IMR-90 (cell line): ENCODE data around the gene NCAPD3. TPM values are rescaled to one million over a fixed set of nuclear protein-coding genes. Genes with fewer than 3 reads are reported as not detected.

ENCODE experiments used
- ATAC-seq: fragments of 200-7000 bp; cut with Tn5 transposase; 2 replicates; pipeline ENCODE4 v1.9.1; 2020; ENCODE audit warnings: low read depth, mild to moderate bottlenecking, moderate library complexity
- BruUV-seq: library from RNA; stranded (reverse); fragments of 400-500 nt; replicated peaks from 2 replicates; lab custom pipeline; 2021; lab: Mats Ljungman, UMichigan
- CTCF ChIA-PET: fragments of 300-600 bp; formaldehyde crosslinking; extraction: SDS; loops from one replicate; lab custom pipeline; 2021; ENCODE audit warnings: antibody characterized with exemption; lab: Yijun Ruan, JAX
- POLR2A ChIA-PET: fragments of 300-600 bp; sonication (Branson Sonifier 250); formaldehyde crosslinking; loops from one replicate; lab custom pipeline; 2022; ENCODE audit warnings: antibody characterized with exemption; ENCODE audit not compliant: unreplicated experiment; lab: Charles Lee
- DNase-seq: peaks from one replicate; pipeline ENCODE4 v3.0.0; 2013
- H2AFZ ChIP-seq: replicated peaks from 2 replicates; pipeline ENCODE3; 2013; ENCODE audit warnings: low read length, mild to moderate bottlenecking; ENCODE audit not compliant: poor library complexity
- H2AK5ac ChIP-seq: 2 replicates; pipeline ENCODE4 v1.6.1; 2013; ENCODE audit warnings: low read depth, low read length, inconsistent platforms
- H2AK9ac ChIP-seq: replicated peaks from 2 replicates; pipeline ENCODE3; 2013; ENCODE audit warnings: mild to moderate bottlenecking, low read depth, low read length, moderate library complexity; ENCODE audit not compliant: poor library complexity
- H2BK120ac ChIP-seq: 2 replicates; pipeline ENCODE4 v1.6.1; 2013; ENCODE audit warnings: low read depth, low read length, inconsistent platforms
- H2BK15ac ChIP-seq: 3 replicates; pipeline ENCODE4 v1.6.1; 2013; ENCODE audit warnings: low read depth, low read length, inconsistent platforms
- H2BK20ac ChIP-seq: 2 replicates; pipeline ENCODE4 v1.6.1; 2013; ENCODE audit warnings: low read depth, mild to moderate bottlenecking, inconsistent platforms, low read length, moderate library complexity
- H2BK5ac ChIP-seq: 2 replicates; pipeline ENCODE4 v1.6.1; 2013; ENCODE audit warnings: mild to moderate bottlenecking, low read depth, low read length, inconsistent platforms; ENCODE audit not compliant: poor library complexity, severe bottlenecking
- H3K14ac ChIP-seq: replicated peaks from 2 replicates; pipeline ENCODE4 v1.6.1; 2013; ENCODE audit warnings: low read depth, low read length, inconsistent platforms
- H3K18ac ChIP-seq: 2 replicates; pipeline ENCODE4 v1.6.1; 2013; ENCODE audit warnings: low read depth, low read length, control low read depth
- H3K23ac ChIP-seq: 2 replicates; pipeline ENCODE4 v1.6.1; 2013; ENCODE audit warnings: low read depth, low read length, inconsistent platforms
- H3K27ac ChIP-seq: 2 replicates; pipeline ENCODE4 v1.5.1; 2013; ENCODE audit warnings: mild to moderate bottlenecking, control low read depth, low read length; ENCODE audit not compliant: insufficient read depth
- H3K27me3 ChIP-seq: 2 replicates; pipeline ENCODE4 v1.6.1; 2013; ENCODE audit warnings: low read length; ENCODE audit not compliant: control insufficient read depth, insufficient read depth
- H3K36me3 ChIP-seq: 2 replicates; pipeline ENCODE4 v1.6.1; 2013; ENCODE audit warnings: low read length, mixed read lengths; ENCODE audit not compliant: control insufficient read depth, insufficient read depth
- H3K4ac ChIP-seq: 2 replicates; pipeline ENCODE4 v1.6.1; 2013; ENCODE audit warnings: low read depth, low read length, inconsistent platforms
- H3K4me1 ChIP-seq: 2 replicates; pipeline ENCODE4 v1.6.1; 2013; ENCODE audit warnings: low read length, mixed read lengths; ENCODE audit not compliant: control insufficient read depth, insufficient read depth
- H3K4me2 ChIP-seq: 2 replicates; pipeline ENCODE4 v1.6.1; 2013; ENCODE audit warnings: low read depth, mild to moderate bottlenecking, control low read depth, low read length, moderate library complexity
- H3K4me3 ChIP-seq: 2 replicates; pipeline ENCODE4 v1.5.1; 2013; ENCODE audit warnings: low read depth, mild to moderate bottlenecking, control low read depth, low read length, moderate library complexity; ENCODE audit not compliant: insufficient read depth
- H3K56ac ChIP-seq: 2 replicates; pipeline ENCODE4 v1.6.1; 2013; ENCODE audit warnings: low read length, inconsistent platforms; ENCODE audit not compliant: insufficient read depth; ENCODE audit errors: extremely low read depth
- H3K79me1 ChIP-seq, 2 experiments: 2 replicates each; pipeline ENCODE4 v1.6.1; 2013; ENCODE audit warnings: low read length in 2 of 2, inconsistent platforms in 1 of 2, low read depth in 1 of 2
- H3K9ac ChIP-seq: 2 replicates; pipeline ENCODE4 v1.6.1; 2013; ENCODE audit warnings: low read depth, low read length, control low read depth
- H3K9me1 ChIP-seq: 2 replicates; pipeline ENCODE4 v1.6.1; 2013; ENCODE audit warnings: low read length, inconsistent platforms; ENCODE audit not compliant: insufficient read depth
- H3K9me3 ChIP-seq: 2 replicates; pipeline ENCODE4 v1.6.1; 2013; ENCODE audit warnings: low read length; ENCODE audit not compliant: control insufficient read depth, insufficient read depth
- H4K20me1 ChIP-seq: 2 replicates; pipeline ENCODE4 v1.6.1; 2013; ENCODE audit warnings: low read length, inconsistent platforms; ENCODE audit not compliant: insufficient read depth
- H4K5ac ChIP-seq: 2 replicates; pipeline ENCODE4 v1.6.1; 2013; ENCODE audit warnings: mild to moderate bottlenecking, low read depth, low read length, control low read depth
- H4K8ac ChIP-seq, 2 experiments: 2 replicates each; pipeline ENCODE4 v1.6.1; 2013; ENCODE audit warnings: low read depth in 2 of 2, low read length in 2 of 2, control low read depth in 1 of 2, inconsistent platforms in 1 of 2
- H4K91ac ChIP-seq: 2 replicates; pipeline ENCODE4 v1.6.1; 2013; ENCODE audit warnings: low read depth, low read length, inconsistent platforms; ENCODE audit not compliant: insufficient read depth
- BHLHE40 ChIP-seq: fragments of 150-350 bp; IDR thresholded peaks from 2 replicates; pipeline ENCODE4 v1.6.1; 2016; ENCODE audit warnings: mild to moderate bottlenecking, low read depth, low read length
- CEBPB ChIP-seq: IDR thresholded peaks from 2 replicates; pipeline ENCODE4 v1.6.1; 2012; ENCODE audit warnings: low read depth, low read length, improper control_type of control experiment
- CHD1 ChIP-seq: IDR thresholded peaks from 2 replicates; pipeline ENCODE4 v1.6.1; 2012; ENCODE audit warnings: low read depth, low read length, improper control_type of control experiment
- FOS ChIP-seq: fragments of 150-350 bp; IDR thresholded peaks from 2 replicates; pipeline ENCODE4 v1.6.1; 2016; ENCODE audit warnings: low read depth, low read length
- MAFK ChIP-seq: IDR thresholded peaks from 2 replicates; pipeline ENCODE4 v1.6.1; 2012; ENCODE audit warnings: low read depth, low read length, improper control_type of control experiment
- MAZ ChIP-seq: IDR thresholded peaks from 2 replicates; pipeline ENCODE4 v1.6.1; 2012; ENCODE audit warnings: low read depth, mild to moderate bottlenecking, low read length, improper control_type of control experiment, moderate library complexity, borderline replicate concordance
- MXI1 ChIP-seq: IDR thresholded peaks from 2 replicates; pipeline ENCODE4 v1.6.1; 2012; ENCODE audit warnings: low read depth, mild to moderate bottlenecking, low read length, moderate library complexity, borderline replicate concordance
- NFE2L2 ChIP-seq: fragments of 150-350 bp; IDR thresholded peaks from 2 replicates; pipeline ENCODE4 v1.6.1; 2016; ENCODE audit warnings: low read depth, mild to moderate bottlenecking, low read length
- POLR2A ChIP-seq: IDR thresholded peaks from 2 replicates; pipeline ENCODE4 v1.6.1; 2012; ENCODE audit warnings: mild to moderate bottlenecking, low read depth, low read length
- RAD21 ChIP-seq: IDR thresholded peaks from 2 replicates; pipeline ENCODE4 v1.6.1; 2012; ENCODE audit warnings: low read length, improper control_type of control experiment
- RCOR1 ChIP-seq: IDR thresholded peaks from 2 replicates; pipeline ENCODE4 v1.6.1; 2012; ENCODE audit warnings: mild to moderate bottlenecking, low read length, improper control_type of control experiment; ENCODE audit not compliant: insufficient replicate concordance
- RFX5 ChIP-seq: IDR thresholded peaks from 2 replicates; pipeline ENCODE4 v1.8.0; 2012; ENCODE audit warnings: low read depth, mild to moderate bottlenecking, low read length, moderate library complexity
- SMC3 ChIP-seq: fragments of 150-350 bp; IDR thresholded peaks from 2 replicates; pipeline ENCODE4 v1.6.1; 2016; ENCODE audit warnings: low read depth, mild to moderate bottlenecking, antibody characterized with exemption, low read length, moderate library complexity
- WGBS, 2 experiments: methylation state at CpG; one replicate each; pipeline versions ENCODE4 v1.1.5 to v1.1.7; 2013; ENCODE audit warnings: missing lambda C conversion rate in 2 of 2; ENCODE audit not compliant: insufficient read length in 1 of 2; ENCODE audit errors: extremely low coverage in 2 of 2; 5-methylcytosine and 5-hydroxymethylcytosine counted together
- dilution Hi-C: fragments of 300-500 bp; cut with HindIII; formaldehyde crosslinking; loops from one replicate; pipeline ENCODE4 v1.14.3; 2018; ENCODE audit warnings: low sequenced_read_pairs; ENCODE audit not compliant: unreplicated experiment
- in situ Hi-C: fragments of 300-500 bp; cut with MboI; formaldehyde crosslinking; loops from 3 replicates; pipeline ENCODE4 v1.14.3; 2019; ENCODE audit warnings: low sequenced_read_pairs, inconsistent platforms, mixed read lengths
- intact Hi-C: fragments of 100-400 bp; cut with micrococcal nuclease; formaldehyde crosslinking; loops from 2 replicates; pipeline ENCODE4 v1.10.0; 2022
- polyA plus RNA-seq, 3 experiments: library from polyadenylated mRNA; depleted of rRNA; stranded (reverse); fragments of >200 nt; gene quantifications; 2 replicates each; pipeline ENCODE4 v1.2.3, GENCODE V29; 2012; ENCODE audit warnings: low replicate concordance in 1 of 3
- total RNA-seq: library from RNA; depleted of rRNA; stranded (reverse); fragments of >200 nt; gene quantifications from 2 replicates; pipeline ENCODE4 v1.2.3, GENCODE V29; 2012
- TF ChIP-seq, protein P1 (sequence below): fragments of 150-350 bp; IDR thresholded peaks from 2 replicates; pipeline ENCODE4 v1.6.1; 2016; ENCODE audit warnings: low read depth, mild to moderate bottlenecking, low read length, moderate library complexity, borderline replicate concordance
- TF ChIP-seq, protein P2 (sequence below): conservative IDR thresholded peaks from 2 replicates; pipeline ENCODE4 v1.5.1; 2012; ENCODE audit warnings: mild to moderate bottlenecking, low read depth, low read length, improper control_type of control experiment
- TF ChIP-seq, protein P3 (sequence below): fragments of 150-350 bp; IDR thresholded peaks from 2 replicates; pipeline ENCODE4 v1.6.1; 2017; ENCODE audit warnings: mild to moderate bottlenecking, antibody characterized with exemption, low read length, low read depth

The NCAPD3 gene
- total and polyA plus RNA-seq, 2 of the 4 experiments (the other 2 are of a cell fraction) = 18.0 to 19.2 TPM

DNA sequence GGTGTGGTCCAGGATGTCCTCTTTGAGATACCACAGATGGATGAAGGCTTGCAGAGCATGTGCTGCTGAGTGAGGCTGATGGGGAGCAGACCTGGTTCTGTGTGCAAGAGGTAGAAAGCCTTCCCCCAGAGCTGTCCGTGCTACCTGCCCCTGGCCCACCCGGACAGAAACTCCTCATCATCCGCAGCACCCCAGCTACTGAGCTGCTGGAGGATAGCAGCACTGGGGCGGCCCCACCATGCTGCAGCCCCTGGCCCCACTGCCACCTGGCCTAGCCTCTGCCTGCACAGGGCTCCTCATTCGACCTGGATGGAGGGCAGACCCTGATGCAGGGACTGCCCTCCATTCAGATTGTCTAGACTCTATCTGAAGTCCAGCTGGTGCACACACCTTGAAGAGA, 50.5 kb downstream of the NCAPD3 start:
- no peak overlapping the region for H2AFZ ChIP-seq

More for the DNA sequence above, 50.5 kb downstream of the NCAPD3 start:
- Histone ChIP-seq H3K9me3 (no peaks in the 10 kb centered on the region), H2BK5ac (no peak overlapping the region), H2BK15ac (no peak overlapping the region), H3K4ac (no peak overlapping the region), H3K4me2 (no peak overlapping the region), H3K4me3 (no peak overlapping the region), H3K23ac (no peak overlapping the region), H3K27me3 (no peaks in the 10 kb centered on the region), H2BK120ac (no peak overlapping the region), H3K4me1 (peaks cover 4% of the 10 kb centered on the region), H3K14ac (no peak overlapping the region), H4K8ac (no peak overlapping the region), H4K91ac (no peak overlapping the region), H3K56ac (no peak overlapping the region), H3K36me3 (peaks cover 22% of the 10 kb centered on the region), H4K5ac (no peak overlapping the region), H2AK9ac (no peak overlapping the region), H3K18ac (no peak overlapping the region), H3K79me1 (0 out of 4 replicates have a peak, but pooled peaks cover 0 to 3% of the 10 kb centered on the region in 2 experiments), H3K9ac (no peak overlapping the region), H2AK5ac (no peak overlapping the region), H2BK20ac (no peak overlapping the region), H3K9me1 (peaks cover 6% of the 10 kb centered on the region), H4K20me1 (no peaks in the 10 kb centered on the region), H3K27ac (no peak overlapping the region)
- no TSS peak for BruUV-seq
- dilution Hi-C loops (no loop called here), in situ Hi-C loops (no loop called here), intact Hi-C loops (no loop called here)
- TF ChIP-seq POLR2A = no peak
- TF ChIP-seq SMC3 = no peak
- no peak for TF ChIP-seq RFX5
- TF ChIP-seq, protein P1, sequence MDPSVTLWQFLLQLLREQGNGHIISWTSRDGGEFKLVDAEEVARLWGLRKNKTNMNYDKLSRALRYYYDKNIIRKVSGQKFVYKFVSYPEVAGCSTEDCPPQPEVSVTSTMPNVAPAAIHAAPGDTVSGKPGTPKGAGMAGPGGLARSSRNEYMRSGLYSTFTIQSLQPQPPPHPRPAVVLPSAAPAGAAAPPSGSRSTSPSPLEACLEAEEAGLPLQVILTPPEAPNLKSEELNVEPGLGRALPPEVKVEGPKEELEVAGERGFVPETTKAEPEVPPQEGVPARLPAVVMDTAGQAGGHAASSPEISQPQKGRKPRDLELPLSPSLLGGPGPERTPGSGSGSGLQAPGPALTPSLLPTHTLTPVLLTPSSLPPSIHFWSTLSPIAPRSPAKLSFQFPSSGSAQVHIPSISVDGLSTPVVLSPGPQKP = no peak
- TF ChIP-seq CHD1 = no peak
- no peak for TF ChIP-seq MXI1
- TF ChIP-seq BHLHE40 = no peak
- TF ChIP-seq RAD21 = no peak
- TF ChIP-seq MAFK = no peak
- no peak for TF ChIP-seq RCOR1
- TF ChIP-seq, protein P2, sequence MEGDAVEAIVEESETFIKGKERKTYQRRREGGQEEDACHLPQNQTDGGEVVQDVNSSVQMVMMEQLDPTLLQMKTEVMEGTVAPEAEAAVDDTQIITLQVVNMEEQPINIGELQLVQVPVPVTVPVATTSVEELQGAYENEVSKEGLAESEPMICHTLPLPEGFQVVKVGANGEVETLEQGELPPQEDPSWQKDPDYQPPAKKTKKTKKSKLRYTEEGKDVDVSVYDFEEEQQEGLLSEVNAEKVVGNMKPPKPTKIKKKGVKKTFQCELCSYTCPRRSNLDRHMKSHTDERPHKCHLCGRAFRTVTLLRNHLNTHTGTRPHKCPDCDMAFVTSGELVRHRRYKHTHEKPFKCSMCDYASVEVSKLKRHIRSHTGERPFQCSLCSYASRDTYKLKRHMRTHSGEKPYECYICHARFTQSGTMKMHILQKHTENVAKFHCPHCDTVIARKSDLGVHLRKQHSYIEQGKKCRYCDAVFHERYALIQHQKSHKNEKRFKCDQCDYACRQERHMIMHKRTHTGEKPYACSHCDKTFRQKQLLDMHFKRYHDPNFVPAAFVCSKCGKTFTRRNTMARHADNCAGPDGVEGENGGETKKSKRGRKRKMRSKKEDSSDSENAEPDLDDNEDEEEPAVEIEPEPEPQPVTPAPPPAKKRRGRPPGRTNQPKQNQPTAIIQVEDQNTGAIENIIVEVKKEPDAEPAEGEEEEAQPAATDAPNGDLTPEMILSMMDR = no peak
- TF ChIP-seq, protein P3, sequence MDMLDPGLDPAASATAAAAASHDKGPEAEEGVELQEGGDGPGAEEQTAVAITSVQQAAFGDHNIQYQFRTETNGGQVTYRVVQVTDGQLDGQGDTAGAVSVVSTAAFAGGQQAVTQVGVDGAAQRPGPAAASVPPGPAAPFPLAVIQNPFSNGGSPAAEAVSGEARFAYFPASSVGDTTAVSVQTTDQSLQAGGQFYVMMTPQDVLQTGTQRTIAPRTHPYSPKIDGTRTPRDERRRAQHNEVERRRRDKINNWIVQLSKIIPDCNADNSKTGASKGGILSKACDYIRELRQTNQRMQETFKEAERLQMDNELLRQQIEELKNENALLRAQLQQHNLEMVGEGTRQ = no peak
- no peak for TF ChIP-seq FOS
- no peak for TF ChIP-seq MAZ
- TF ChIP-seq NFE2L2 = no peak
- no peak for TF ChIP-seq CEBPB
- ATAC-seq (no peak), DNase-seq (no peak)
- ChIA-PET POLR2A (no interaction called here), CTCF (no interaction called here)
- WGBS, 2 experiments = 92% methylated on average over 3 of the region's 5 CpGs; no CpG with 5 or more reads in 1 of the 2 experiments
